ENCODE data around the gene INCA1.
"Not testable (repeated sequence)": the region's sequence is repeated elsewhere in the genome, so short reads cannot be mapped to it uniquely, and the experiment has no call there.

INCA1 gene, protein sequence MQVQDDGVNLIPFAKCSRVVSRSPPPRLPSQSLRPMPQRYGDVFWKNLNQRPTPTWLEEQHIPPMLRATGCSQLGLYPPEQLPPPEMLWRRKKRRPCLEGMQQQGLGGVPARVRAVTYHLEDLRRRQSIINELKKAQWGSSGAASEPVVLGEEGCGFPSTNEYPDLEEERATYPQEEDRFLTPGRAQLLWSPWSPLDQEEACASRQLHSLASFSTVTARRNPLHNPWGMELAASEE

DNA sequence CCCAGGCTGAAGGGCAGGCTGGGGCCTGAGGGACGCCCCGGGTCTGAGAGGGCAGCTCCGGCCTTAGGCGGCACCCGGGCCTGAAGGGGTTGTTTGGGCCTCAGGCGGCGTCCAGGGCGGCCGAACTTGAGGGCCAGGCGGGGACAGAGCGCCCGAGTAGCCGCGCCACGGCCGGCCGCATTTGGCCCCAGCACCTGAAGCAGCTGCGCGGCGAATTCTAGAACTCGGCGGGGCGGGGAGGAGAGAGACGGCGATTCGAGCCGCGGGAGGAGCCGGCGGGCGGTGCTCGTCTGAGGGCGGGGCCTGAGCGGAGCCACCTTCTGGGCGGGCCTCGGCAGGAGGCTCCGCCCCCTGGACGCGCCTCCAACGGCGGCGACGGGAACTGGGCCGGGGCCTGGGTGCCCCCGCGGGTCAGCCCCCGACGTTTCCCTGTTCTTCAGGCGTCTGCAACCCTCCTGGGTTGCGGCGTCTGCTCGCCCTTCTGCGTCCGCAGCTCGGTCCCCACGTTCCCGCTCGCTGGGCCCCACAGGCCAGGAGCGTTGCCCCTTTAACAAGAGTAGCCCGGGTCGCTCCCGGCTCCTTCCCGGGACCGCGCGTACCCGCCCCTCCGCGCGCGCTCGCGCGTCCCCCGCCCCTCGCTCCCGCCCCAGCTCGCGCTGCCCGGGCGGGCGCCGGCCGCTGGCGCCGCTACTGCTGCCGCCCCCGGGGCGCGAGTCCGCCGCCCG lies at the start of gene INCA1, which contains the start of gene KIF1C:
INCA1 (minus strand) TSS at position 221 of the 725 bp plus-strand sequence. CDS start 3,085 bp downstream, outside the sequence.
KIF1C (plus strand) TSS at position 649 of the 725 bp plus-strand sequence. CDS start 2,297 bp downstream, outside the sequence.
- peak; percentile 97 for DNase-seq

DNA sequence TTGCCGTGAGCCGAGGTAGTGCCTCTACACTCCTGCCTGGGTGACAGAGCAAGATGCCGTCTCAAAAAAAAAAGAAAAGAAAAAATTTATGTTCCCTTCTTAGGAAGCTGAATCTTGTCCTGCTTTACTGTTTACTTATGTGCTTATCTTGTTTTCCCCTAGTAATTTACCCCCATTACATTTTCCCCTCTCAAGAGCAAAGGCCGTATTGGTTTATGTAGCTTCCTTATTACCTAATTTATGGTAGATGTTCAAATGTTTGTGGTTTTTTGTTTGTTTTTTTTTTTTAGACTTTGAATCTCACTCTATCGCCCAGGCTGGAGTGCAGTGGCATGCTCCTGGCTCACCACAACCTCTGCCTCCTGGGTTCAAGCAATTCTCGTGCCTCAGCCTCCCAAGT lies 48.2 kb upstream of the INCA1 start:
- DNase-seq: no peak

DNA sequence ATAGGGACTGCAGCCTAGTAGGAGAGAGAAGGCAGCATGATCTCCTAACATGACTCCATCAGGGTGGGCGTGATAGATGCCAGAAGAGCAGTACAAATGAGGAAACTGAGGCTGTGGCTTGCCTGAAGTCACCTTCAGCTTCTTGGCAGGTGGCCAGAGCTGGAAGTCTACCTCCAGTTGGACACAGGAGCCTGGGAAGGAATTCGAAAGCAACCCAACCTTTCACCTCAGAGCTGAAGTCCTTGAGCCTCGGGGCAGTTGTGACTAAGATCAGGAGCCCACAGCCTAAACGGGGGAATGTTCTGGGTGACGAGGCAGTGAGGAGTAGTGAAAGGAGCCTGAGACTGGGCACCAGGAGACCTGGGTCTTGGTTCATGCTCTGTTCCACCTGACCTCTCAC lies 47.3 kb upstream of the INCA1 start:
- peak; percentile 71 for DNase-seq

DNA sequence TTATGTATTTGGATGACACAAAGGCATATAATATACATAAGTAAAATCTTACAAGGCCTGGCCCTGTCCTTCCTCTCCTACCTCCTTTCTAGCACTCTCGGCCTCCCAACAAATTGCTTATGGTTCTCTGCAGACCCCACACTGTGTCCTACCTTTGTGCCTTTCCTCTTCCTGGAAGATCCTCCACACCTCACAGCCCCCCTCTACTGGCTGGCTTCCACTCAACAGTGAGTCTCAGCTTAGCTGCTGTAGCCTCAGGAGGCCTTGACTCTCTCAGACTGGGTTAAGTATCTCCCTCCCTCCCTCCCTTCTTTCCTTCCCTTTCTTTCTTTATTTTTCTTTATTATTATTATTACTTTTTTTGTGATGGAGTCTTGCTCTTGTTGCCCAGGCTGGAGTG lies 46.2 kb upstream of the INCA1 start:
- no peak for DNase-seq

DNA sequence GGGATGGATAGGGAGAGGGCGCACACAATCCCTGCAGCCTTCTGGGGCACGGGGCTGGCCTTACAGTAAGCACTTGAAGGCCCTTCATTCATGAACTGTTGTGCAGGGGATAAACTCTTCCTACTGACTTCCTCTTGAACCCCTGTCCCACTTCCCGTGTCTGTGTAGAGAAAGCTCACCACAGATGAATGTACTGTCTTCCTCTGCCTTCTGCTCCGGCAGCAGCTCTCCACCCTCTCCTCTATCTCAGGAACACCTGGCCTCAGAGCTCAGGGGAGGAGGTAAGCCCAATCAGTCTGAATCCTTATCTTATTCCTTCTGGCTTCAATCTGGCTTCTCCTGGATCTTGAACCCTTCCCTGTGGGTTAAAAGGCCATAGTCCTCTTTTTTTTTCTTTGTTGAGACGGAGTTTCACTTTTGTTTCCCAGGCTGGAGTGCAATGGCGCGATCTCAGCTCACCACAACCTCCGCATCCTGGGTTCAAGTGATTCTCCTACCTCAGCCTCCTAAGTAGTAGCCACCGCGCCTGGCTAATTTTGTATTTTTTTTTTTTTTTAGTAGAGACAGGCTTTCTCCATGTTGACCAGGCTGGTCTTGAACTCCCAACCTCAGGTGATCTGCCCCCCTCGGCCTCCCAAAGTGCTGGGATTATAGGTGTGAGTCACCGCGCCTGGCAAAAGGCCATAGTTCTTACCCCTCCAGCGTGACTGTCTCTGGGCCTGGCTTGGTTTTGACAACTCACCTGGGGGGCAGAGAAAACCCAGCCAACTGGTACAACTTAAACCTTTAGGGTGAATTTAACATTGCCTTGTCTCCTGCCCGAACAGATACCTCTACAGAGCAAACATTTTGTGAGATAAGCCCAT lies 45.1 kb upstream of the INCA1 start:
- no peak for DNase-seq

DNA sequence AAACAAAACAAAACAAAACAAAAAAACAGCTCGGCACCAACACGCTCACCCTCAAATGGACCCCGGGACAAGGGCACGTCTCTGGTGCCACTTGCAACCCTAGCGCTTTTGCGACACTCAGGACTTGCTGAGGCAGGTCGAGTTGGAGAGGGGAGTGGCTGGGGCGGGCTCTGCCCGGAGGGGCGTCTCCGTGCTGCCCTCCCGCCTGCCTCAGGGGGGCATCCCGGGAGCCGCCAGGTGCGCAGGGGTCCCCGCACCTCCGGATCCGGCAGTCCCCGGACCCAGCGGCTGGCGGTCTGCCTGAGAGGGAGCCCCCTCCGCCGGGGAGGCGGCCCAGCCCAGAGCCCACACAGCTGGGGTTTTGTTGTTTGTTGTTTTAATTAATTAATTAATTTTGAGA lies 38.0 kb upstream of the INCA1 start, which contains the start of gene SLC52A1:
SLC52A1 (minus strand) TSS at position 112 of the 400 bp plus-strand sequence. CDS start 820 bp downstream, outside the sequence.
- DNase-seq: peak; percentile 65

DNA sequence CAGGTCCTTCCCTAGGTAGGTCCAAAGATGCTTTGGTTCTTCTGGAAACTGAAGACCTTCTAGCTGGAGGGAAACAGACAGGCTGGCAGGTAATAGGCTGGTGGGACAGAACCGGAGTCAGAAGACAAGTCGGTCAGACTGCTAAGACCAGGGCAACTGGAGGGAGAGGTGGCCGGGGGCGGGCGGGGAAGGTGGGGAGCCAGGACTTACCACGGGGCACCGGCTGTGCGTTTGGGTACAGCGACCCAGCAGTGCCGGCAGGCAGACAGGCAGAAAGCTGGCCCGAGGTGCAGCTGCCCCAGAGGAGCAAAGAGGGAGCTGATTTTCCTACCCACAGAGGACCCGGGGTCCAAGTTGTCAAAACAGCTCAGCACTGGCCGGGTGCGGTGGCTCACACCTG lies 37.3 kb upstream of the INCA1 start:
- peak; percentile 52 for DNase-seq

DNA sequence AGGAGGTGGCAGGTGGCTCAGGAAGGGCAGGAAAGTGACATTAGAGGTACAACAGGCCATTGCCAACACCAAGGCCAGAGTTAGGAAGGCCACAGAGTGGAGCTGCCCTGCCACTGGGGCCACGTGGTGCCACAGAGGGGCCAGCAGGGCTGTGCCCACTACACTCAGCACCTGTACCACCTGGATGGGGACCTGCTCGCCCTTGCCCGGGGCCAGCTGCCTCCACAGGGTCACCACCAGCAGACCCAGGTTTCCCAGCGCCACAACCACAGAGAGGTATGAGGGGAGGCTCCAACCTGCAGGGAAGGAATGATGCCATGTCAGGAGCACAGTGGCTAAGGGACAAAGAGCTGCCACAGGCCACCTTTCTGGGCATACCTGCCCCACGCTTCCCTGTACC lies 36.7 kb upstream of the INCA1 start:
- peak; percentile 50 for DNase-seq

DNA sequence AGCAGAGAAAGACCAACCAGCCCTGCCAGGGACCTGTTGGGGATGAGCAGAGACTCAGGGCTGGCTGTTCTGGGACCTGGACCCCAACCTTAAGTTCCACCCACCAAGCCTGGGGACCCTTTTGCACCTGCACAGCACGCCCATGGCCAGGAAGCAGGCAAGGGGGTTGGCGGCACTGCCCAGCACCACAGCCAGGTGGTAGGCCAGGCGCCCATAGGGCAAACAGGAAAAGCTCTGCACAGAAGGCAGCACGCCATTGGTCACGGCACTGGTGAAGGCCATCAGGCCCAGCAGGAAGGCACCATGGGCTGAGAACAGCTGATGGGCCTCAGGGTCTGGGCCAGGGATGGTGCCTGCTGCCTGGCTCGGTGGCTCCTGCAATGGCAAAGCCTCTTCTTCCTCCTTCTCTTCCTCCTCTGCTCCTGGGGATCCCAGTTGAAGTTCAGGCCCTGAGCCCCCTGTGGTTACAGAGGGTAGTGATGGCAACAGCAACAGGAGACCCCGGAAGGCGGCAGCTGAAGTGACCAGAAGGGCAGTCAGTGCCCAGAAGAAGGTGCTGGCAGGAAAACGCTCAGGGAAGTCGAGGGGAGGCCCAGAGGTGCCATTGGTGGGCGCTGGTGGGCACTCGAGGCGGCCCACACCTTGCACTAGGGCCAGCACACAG lies 36.2 kb upstream of the INCA1 start:
- peak; percentile 56 for DNase-seq

- DNase-seq: no peak
Measured at GRCh38 chr17:5032865-5033264, 35.5 kb upstream of the INCA1 start.

GRCh38 chr17:5031365-5032082 lies 34.2 kb upstream of the INCA1 start:
- DNase-seq: peak; percentile 96

GRCh38 chr17:5030168-5030567 lies 32.8 kb upstream of the INCA1 start:
- DNase-seq: not testable (repeated sequence)

DNA sequence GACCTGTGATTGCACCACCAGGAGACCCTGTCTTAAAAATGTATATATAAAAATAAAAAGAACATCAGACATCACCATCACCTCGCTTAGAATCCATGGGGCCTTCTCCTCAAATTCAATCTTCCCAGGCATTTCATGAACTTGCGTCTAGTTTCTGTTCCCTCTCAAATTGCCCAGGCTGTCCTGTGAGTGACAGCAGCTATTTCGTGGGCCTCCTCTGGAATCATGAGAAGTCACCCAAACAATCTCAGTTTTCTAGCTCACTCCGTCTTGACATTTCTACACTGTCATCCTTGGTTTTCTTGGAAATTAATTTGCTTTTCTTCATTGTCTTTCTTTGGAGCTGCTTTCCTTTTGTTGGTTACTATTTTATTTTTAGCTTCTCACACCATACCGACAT lies 30.6 kb upstream of the INCA1 start:
- DNase-seq: no peak

DNA sequence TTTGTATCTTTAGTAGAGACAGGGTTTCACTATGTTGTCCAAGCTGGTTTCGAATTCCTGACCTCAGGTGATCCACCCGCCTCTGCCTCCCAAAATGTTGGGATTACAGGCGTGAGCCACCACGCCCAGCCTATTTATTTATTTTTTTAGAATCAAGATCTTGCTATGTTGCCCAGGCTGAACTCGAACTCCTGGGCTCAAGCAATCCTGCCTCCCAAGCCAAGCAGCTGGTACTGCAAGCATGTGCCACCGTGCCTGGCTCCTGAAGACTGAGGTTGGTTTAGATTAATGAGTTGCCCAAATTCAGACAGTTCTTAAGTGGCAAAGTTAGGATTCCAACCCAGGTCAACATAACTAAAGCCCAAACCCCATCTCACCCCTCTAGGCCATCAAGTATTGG lies 30.0 kb upstream of the INCA1 start:
- peak; percentile 43 for DNase-seq

DNA sequence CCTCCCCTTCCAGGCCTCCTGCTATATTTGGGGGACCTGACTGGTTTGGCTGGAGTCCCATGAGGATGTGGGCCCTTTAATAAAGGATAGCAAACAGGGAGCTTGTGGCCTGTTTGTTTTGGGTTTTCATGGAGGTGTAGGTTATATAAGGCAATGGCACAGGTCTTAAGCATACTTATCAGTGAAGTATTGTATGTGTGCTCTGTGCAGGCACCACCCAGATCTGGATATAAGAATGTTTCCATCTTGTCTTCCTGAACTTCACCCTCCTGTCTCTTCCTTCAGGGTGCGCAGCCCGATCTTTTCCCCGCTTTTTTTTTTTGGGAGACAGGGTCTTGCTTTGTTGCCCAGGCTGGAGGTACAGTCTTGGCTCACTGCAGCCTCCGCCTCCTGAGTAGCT lies 27.3 kb upstream of the INCA1 start:
- peak; percentile 19 for DNase-seq

DNA sequence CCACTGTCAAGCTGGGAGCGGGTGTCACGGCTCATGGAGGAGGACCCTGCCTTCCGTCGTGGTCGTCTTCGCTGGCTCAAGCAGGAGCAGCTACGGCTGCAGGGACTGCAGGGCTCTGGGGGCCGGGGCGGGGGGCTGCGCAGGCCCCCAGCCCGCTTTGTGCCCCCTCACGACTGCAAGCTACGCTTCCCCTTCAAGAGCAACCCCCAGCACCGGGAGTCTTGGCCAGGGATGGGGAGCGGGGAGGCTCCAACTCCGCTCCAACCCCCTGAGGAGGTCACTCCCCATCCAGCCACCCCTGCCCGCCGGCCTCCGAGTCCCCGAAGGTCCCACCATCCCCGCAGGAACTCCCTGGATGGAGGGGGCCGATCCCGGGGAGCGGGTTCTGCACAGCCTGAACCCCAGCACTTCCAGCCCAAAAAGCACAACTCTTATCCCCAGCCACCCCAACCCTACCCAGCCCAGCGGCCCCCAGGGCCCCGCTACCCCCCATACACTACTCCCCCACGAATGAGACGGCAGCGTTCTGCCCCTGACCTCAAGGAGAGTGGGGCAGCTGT lies 26.3 kb upstream of the INCA1 start:
- DNase-seq: peak; percentile 52

GRCh38 chr17:5022171-5022711 lies 24.9 kb upstream of the INCA1 start:
- DNase-seq: no peak

- no peak for DNase-seq
Measured at GRCh38 chr17:5020502-5021023, 23.2 kb upstream of the INCA1 start.

DNA sequence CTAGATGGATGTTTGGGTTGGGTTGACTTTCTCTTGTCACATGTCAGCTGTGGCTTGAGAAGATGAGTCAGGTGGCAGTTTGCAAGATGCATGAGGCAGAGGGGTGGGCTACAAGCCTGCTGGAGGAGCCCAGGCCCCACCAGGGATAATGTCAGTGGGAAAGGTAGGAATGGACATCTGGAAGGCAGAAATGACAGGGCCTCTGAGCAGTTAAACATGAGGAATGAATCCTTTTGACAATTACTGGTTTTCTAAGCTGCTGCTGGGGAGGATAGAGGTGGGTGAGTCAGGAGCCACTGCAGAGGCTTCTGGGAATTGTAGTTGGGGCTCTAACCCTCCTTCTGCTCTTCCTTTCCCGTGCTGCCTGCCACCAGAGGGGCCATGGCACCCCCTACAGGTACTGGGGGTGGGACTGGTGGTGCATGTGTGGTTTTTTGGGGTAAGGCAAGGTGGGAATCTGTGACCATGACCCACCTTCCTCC lies 22.2 kb upstream of the INCA1 start:
- DNase-seq: no peak

- DNase-seq: no peak
Measured at GRCh38 chr17:5014357-5014756, 17.0 kb upstream of the INCA1 start.

DNA sequence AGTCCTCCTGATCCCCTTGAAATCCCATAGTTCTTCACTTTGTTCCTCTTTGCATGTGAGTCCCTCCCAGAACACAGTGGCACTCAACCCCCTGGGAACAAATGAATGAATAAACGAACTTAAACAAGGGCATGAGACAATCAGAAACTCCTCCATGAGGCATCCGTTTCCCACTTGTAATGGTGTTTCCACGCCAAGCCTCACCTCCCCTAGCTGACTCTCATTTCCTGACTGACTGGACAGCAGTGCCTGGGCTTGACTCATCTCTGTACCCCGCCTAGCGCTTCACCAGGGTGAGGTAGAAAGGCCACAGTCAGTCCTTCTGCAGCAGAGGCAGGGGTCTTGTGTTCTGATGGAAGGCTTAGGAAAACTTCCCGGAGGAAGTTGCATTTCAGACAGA lies 14.6 kb upstream of the INCA1 start:
- DNase-seq: no peak

Data from islet precursor cell (in vitro differentiated cells).